ENCODE measurements around the gene SAMD14.

The SAMD14 gene

DNA sequence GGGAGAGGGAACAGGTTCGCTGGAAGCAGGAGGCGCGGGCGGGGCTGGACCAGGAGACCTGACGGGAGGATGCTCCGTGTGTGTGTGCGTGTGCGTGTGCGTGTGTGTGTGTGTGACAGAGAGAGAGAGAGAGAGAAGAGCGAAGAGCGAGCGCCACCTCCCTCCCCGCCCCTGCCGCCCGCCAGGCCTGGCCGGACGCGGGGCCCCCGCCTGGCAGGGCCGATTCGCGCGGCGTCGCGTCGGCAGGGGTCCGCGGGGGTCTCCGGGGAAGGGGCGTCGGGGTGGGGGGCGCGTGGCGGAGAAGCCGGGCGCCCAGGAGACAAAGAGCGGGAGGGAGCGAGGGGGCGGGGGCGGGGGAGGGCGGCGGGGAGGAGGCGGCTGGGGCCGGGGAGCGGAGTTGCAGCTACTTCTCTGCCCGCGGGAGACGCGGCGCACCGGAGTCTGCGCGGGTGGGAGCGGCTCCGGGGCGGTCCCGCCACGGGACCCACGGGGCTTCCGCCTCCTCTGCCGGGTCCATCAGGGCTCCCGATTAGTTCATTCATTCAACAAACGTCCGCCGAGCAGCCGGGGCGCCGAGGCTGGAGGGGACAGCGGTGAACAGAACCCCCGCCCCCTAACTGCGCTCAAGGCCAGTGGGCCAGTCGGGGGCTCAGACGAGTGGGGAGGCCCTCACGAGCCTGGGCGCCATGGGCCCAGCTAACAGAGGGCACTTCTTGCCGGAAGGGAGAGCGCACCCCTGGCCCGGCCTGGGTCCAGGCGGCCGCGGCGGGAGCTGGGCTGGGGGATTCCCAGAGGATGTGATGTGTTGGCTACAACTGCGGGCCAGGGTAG, at the start of gene SAMD14:
Gene SAMD14, minus strand, starts transcription at position 433 of the 831 bp plus-strand sequence. CDS start 5,201 bp downstream, outside the sequence.
- in situ Hi-C loops (cut with HindIII; ENCODE audit: low sequenced_read_pairs) = loop anchor here (5.0 kb wide), 1 partner anchor 33 kb away; the partner anchor contains the start of gene PDK2

DNA sequence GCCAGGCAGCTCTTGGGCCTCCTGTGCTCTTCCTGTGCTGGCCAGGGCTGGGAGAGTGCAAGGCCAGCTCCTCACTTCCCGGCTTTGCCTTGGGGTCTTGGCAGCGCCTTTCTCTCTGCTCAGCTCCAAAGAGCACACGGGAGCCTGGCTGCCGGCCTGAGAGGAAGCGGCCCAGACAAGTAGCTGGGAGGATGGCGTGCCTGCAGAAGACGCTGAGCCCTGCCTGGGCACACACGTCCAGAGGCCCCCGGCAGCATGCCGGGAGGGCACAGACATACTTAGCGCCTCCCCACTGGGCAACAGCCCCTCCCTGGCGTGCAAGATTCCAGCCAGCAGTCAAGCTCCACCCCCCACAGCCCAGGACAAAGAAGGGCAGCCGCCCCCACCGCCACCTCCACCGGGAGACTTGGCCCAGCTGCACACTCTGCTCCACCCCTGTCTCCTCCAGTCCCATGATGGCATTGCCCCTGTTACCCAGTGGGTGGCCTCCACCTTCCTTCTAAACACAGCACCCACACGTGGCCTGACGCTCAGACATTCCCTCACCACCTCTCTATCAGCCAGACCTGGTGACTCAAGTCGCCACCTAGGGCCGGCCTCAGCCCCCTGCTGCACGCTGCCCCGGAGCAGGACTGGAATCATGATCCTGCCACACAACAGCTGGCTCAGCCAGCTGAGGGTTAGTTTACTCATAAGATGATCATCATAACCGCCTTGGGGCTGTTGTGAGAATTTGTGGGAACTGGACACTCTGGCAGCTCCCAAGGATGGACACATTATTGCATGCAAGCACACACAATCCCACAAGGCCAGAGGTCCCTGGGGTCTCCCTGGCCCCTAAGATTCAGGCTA, 48.2 kb upstream of the SAMD14 start:
- in situ Hi-C loops (cut with HindIII; ENCODE audit: low sequenced_read_pairs) = loop anchor here (5.0 kb wide), 1 partner anchor 114 kb away; no protein-coding TSS in a partner anchor

DNA sequence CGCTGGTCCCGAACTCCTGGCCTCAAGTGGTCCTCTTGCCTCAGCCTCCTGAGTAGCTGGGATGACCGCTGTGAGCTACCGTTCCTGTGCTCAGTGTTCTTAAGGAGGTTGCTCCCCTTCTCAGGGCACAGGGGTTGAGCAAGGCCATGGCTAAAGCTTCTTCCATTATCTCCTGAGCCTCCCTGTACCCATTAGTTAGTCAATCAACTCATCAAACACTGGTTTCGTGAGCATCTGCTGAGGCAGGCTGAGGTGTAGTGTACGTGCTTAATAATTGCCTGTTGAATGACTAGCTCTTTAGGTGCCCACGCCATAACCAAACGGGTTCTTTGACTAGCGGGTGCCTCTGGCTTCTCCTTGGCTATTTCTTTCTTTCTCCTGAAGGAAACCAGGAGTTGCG, 47.5 kb upstream of the SAMD14 start:
- in situ Hi-C loops (cut with HindIII; ENCODE audit: low sequenced_read_pairs) = loop anchor here (5.0 kb wide), 1 partner anchor 115 kb away; no protein-coding TSS in a partner anchor

DNA sequence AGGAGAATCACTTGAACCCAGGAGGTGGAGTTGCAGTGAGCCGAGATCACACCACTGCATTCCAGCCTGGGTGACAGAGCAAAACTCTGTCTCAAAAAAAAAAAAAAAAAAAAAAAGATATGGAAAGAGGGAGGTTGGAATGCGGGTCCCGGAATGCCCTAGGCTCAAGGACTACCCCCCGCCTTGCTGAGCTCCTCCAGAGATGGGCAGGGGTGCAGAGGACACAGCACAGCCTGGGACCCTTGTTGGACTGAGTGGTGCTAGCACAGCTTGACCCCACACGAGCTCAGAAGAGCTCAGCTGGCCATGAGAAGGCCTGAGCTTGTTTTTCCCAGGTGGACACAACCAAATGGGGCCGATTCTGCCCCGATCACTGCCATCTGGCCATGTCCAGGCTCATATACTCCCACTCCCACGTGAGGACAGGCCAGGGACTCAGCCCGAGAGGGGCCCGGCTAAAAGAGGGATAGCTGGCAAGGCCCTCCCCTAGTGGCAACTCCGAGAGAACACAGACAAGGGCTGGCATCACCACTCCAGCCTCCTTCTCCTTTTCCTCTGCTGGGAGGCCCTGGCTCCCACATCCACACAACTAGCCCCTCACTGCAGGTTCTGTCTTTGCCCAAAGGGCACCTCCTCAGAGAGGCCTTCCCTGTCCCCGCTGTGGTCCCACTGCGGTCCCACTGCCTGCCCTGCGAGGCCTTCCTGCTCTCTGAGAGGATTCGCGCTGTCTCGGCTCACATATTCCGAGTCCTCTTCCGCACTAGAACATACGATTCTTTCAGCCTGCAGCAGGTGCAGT, 46.8 kb upstream of the SAMD14 start:
- in situ Hi-C loops (cut with HindIII; ENCODE audit: low sequenced_read_pairs) = loop anchor here (5.0 kb wide), 1 partner anchor 116 kb away; no protein-coding TSS in a partner anchor

DNA sequence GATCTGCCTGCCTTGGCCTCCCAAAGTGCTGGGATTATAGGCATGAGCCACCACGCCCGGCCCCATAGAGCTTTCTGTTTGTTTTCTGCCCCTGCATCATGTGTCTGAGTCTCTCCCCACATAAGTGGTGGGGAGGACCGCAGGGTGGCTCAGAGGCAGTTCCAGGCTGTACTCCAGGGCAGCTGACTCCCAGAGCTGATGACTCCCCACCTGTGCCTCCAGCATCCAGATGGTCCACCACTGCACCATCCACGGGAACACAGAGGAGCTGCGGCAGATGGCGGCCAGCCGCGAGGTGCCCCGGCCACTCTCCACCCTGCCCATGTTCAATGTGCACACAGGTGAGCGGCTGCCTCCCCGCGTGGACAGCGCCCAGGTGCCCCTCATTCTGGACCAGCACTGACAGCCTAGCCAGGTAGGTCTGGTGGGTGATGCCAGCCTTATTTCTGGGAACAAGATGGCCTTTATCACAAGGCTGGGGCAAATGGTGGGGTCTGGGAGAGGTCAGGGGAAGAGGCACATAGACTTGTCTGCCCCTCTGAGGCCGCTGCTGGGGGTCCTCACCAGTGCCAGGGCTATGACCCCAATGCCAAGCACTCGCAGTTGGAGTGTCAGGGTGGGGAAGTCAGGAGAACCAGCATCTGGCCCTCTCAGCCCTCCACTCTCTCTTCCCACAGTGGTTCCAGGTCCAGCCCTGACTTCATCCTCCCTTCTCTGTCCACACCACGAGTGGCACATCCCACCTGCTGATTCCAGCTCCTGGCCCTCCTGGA, 45.3 kb upstream of the SAMD14 start:
- in situ Hi-C loops (cut with HindIII; ENCODE audit: low sequenced_read_pairs) = loop anchor here (5.0 kb wide), 1 partner anchor 117 kb away; no protein-coding TSS in a partner anchor

DNA sequence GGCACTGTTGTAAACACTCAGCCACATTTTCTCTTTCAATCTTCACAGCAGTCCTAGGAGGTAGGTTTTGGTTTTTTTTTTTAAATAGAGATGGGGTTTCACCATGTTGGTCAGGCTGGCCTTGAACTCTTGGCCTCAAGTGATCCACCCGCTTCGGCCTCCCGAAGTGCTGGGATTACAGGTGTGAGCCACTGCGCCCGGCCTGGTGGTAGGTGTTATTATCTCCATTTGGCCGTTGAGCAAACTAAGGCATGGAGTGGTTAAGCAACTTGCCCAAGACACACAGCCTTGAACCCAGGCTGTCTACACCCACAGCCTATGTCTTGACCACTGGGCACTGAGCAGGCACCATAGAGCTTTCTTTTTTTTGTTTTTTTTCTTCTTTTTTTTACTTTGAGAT, 44.5 kb upstream of the SAMD14 start:
- in situ Hi-C loops (cut with HindIII; ENCODE audit: low sequenced_read_pairs) = no loop called here

DNA sequence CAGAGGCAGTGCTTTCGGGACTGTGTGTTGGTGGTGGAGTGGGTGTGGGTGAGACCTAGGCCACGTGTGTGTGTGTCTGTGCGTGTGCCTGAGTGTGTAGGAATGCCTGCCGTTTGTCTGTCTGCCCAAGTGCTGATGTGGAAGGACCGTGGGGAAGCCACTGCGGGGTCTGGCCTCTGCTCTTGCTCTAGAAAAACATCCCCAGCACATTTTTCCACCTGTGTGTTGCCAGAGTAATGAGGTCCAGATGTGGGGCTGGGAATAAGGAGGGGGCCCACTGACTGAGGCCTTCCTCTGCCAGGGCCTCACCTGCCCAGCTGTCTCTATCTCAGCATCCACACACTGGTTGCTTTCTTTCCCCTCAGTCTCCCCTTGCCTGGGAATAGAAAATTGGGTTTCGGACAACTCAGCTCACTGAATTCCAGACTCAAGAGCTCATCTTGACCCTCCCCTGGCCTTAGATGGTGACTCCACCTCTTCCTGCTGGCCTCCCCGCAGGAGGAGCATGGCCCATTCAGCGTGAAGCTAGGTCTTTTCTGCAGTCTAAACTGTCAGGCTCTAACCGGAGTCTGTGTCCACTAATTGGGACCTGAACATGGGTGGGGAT, 43.5 kb upstream of the SAMD14 start:
- in situ Hi-C loops (cut with HindIII; ENCODE audit: low sequenced_read_pairs) = no loop called here

DNA sequence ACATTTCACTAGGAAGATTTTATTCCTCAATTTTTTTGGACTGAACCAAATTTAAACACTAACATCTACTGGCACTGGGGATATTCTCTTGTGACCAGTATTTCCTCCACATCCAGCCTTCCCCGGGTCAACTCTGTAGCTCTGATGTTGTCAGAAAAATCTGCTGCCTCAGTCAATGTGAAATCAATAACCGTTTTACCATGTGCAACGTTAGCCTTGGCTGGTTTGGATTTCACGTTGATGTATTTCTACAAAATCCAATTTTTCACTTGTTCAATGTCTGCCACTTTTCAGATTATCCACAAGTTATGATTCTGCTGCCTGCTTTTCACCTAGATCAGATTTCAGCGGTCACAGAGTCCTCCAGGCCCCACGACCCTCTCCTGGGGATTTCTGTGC, 43.0 kb upstream of the SAMD14 start:
- in situ Hi-C loops (cut with HindIII; ENCODE audit: low sequenced_read_pairs) = no loop called here

DNA sequence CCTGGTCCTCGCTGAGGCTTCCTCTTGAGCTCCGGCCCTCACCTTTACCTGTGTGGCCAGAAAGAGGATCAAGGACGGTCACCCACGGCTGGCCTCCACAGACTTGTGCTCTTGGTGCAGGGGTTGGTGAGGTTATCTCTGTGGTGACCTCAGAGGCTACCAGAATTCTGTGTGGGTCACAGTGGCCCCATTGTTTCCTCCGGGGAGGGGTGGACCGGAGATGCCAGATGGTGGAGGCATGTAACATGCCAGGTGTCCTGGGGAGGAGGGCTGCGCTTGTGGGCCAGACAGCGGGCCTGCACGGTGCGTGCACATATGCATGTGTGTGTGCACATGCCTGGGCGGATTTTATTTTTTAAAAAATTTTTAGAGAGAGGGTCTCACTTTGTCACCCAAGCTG, 42.2 kb upstream of the SAMD14 start:
- in situ Hi-C loops (cut with HindIII; ENCODE audit: low sequenced_read_pairs) = no loop called here

DNA sequence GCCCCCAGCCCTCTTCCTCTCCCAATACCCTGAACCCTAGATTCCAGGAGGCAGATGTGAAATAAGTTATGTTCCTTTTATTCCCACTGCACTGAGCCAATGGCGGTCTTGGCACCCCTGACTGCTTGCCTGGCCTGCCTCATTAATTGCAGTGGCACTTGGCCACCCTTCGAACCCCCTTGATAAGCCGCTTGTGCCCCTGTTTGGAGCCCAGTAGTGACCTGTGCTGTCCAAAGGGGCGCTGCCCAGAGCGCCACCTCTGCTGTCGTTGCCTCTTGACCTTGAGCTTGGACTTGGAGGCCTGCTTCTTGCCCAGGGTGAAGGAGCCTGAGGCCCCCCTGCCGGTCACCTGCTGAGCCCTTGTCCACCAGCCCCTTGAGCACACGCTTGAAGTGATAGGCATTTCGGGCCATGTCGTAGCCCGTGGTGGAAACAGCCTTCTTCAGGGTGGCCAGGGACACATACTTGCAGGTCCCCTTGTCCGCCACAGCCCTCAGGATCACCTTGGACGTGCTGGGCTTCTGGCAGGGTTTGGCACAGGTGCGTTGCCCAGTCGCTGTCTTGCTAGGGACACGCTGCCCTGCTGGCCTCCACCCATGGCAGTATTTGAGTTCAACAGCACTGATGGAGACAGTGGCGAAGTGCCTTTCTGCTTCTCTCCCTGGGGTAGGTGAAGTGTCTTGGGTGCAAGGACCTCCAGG, 41.6 kb upstream of the SAMD14 start:
- in situ Hi-C loops (cut with HindIII; ENCODE audit: low sequenced_read_pairs) = no loop called here

DNA sequence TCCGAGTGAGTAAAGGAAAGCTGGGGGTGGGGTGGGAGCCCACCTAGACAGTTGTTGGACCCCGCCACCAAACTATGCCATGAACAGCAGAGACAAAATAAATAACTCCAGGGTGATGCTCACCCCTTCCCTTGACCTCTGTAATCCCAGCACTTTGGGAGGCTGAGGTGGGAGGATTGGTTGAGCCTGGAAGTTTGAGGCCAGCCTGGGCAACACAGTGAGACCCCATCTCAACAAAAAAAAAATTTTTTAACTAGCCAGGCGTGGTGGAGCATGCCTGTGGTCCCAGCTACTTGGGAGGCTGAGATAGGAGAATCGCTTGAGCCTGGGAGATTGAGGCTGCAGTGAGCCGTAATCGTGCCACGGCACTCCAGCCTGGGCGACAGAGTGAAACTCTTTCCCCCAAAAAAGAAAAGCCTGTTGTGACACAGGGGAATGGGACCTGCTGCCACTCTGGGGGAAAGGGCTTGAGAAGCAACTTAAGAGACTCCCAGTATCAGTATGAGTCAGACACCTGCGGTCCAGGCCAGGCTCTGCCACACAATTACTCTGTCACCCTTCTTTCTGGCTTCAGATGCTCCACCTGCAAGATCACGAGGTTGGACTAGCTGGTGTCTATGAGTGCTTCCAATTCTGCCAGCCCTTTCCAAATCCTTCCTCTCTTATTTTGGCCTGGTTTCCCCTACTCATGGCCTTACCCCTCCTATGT, 40.9 kb upstream of the SAMD14 start:
- in situ Hi-C loops (cut with HindIII; ENCODE audit: low sequenced_read_pairs) = no loop called here

DNA sequence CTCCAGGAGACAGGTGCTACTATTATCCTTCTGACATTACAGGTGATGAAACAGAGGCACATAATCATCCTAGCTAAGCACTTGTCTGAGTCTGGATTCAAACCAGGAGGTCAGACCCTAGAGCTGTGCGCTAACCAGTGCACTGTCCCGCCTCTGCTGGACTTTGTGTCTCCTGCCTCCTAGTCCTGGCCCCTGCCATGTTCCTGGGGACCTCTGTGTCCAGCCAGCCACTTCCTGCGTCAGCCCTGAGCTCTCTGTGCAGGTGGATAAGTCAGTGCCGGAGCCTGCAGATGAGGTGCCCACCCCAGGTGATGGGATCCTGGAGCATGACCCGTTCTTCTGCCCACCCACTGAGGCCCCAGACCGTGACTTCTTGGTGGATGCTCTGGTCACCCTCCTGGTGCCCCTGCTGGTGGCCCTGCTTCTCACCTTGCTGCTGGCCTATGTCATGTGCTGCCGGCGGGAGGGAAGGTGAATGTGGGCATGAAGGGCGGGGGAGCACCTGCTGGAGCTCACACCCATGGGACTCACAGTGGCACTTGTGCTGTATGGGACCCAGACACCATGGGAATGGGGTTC, 40.0 kb upstream of the SAMD14 start:
- in situ Hi-C loops (cut with HindIII; ENCODE audit: low sequenced_read_pairs) = no loop called here

DNA sequence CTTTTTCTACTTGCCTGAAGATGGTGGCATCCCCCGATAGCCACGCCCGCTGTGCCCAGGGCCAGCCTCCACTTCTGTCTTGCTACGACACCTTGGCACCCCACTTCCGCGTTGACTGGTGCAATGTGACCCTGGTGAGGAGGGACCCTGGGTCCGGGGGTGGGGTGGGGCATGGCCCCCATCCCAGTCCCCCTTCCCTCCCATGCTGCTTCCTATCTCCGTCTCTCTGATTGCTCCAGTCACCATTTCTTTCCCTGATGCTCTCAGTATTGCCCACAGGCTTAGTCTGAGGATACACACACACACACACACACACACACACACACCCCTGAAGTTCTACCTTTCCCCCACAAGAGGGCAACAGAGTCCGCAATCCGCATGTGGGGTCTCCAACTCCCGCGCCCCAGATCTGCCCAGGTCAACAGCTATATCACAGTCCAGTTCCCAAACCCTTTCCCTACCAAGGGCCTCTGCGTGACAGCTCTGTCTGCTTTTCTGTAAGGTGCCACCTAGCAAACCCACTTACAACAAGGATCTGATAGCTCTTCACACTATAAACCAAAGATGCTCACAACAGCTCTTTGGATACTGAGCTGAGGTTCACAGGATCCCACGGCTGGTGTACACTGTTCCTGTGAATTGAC, 39.3 kb upstream of the SAMD14 start:
- in situ Hi-C loops (cut with HindIII; ENCODE audit: low sequenced_read_pairs) = no loop called here

DNA sequence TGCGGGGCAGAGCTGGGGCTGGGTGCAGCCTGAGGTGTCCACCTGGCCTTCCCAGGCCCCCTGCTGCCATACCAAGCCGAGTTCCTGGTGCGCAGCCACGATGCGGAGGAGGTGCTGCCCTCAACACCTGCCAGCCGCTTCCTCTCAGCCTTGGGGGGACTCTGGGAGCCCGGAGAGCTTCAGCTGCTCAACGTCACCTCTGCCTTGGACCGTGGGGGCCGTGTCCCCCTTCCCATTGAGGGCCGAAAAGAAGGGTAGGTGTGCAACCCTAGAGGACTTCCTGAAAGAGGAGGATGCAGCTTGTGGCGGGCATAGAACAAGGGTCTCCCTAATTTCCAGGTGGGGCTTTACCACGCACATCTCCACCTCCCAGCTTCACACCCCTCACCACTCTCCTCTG, 38.4 kb upstream of the SAMD14 start:
- in situ Hi-C loops (cut with HindIII; ENCODE audit: low sequenced_read_pairs) = no loop called here

DNA sequence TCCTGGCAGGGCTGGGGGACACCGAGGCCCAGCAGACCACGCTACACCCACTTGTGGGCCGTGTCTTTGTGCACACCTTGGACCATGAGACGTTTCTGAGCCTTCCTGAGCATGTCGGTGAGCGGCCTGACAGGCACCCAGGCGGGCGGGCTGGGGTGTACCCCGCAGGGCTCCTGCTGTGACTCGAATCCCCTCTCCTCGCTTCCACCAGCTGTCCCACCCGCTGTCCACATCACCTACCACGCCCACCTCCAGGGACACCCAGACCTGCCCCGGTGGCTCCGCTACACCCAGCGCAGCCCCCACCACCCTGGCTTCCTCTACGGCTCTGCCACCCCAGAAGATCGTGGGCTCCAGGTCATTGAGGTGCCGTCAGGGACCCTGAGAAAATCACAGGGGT, 37.4 kb upstream of the SAMD14 start:
- in situ Hi-C loops (cut with HindIII; ENCODE audit: low sequenced_read_pairs) = no loop called here

DNA sequence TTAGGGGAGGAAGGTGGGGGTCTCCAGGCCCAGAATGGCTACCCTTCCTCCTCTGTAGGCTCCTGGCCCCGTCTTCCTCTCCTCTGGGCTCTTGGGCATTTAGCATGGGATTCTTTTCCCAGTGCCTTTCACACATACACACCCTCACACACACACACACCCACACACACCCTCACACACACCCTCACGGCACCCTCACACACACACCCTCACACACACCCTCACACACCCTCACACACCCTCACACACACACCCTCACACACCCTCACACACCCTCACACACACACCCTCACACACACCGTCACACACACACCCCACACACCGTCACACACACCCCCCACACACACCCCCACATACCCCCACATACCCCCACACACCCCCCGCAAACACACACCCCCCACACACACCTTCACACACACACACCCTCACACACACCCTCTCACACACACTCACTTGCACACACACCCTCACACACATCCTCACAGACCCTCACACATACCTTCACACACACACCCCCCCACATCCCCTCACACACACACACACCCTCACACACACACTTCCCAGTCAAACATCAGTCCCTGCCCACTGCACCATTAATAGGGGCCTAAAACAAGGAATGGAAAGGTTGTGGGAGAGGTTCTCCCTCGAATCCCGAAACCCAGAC, 36.7 kb upstream of the SAMD14 start:
- in situ Hi-C loops (cut with HindIII; ENCODE audit: low sequenced_read_pairs) = no loop called here

DNA sequence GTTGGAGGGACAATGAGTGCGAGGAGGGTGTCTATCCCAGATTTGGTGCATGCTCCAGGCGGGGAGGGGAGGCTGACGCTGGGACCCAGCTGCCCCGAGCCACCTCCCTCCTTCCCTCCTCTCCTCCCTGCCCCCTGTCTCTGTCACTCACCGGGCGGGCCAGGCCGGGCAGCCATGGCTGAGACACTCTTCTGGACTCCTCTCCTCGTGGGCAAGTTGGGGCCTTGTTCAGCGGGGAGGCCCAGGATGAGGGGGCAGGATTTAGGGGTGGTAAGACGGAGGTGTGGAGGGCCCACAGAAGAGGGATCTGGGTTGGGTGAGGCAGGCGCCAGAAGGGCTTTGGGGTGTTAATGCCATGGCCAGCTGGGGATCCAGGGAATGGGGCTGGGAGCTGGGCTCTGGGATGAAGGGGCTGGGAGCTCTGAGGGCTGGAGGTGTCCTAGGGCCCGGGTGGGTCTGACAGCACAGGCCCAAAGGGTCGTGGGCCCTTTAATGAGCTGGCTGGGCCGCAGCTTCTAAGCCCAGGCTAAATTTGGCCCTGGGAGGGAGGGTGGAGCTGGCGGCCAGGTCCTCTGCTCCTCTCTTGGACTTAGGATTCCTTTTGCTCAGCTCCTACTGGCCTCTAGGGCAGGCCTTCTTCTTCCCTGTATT, 36.0 kb upstream of the SAMD14 start, which contains the start of gene SGCA:
Gene SGCA, plus strand, starts transcription at position 139 of the 651 bp plus-strand sequence. Its CDS starts 36 bp downstream, at position 175.
- in situ Hi-C loops (cut with HindIII; ENCODE audit: low sequenced_read_pairs) = no loop called here
